ENCODE results near the gene FAM120AOS.

FAM120AOS gene

GRCh38 chr9:93415176-93415690 lies 38.1 kb downstream of the FAM120AOS start:
- no peak for TF ChIP-seq CTCF (IDR thresholded peaks at IDR 0.05; ENCODE audit: low read depth, low read length, missing control alignments)
- no peak for DNase-seq (ENCODE audit: low read depth)
- H3K4me3 ChIP-seq (ENCODE audit: low read depth, low read length): no peak overlapping the region
- in situ Hi-C loops (cut with HindIII; ENCODE audit: low sequenced_read_pairs): no loop called here

DNA sequence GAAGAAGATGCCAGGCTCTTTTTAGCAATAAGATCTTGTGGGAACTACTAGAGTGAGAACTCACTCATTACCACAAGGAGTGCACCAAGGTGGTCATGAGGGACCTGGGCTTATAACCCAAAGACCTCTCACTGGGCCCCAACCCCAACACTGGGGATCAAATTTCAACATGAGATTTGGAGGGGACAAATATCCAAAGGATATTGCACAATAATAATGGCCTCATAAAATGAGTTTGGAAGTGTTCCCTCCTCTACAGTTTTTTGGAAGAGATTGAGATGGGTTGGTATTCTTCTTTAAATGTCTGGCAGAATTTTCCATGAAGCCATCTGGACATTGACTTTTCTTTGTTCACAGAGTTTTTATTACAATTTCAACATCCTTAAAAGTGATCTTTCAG lies 39.9 kb downstream of the FAM120AOS start:
- H3K4me3 ChIP-seq (ENCODE audit: low read depth, low read length): no peak overlapping the region
- in situ Hi-C loops (cut with HindIII; ENCODE audit: low sequenced_read_pairs): no loop called here
- DNase-seq (ENCODE audit: low read depth): no peak
- no peak for TF ChIP-seq CTCF (IDR thresholded peaks at IDR 0.05; ENCODE audit: low read depth, low read length, missing control alignments)

GRCh38 chr9:93406371-93406770 lies 47.0 kb downstream of the FAM120AOS start:
- DNase-seq (ENCODE audit: low read depth): no peak
- no peak overlapping the region for H3K4me3 ChIP-seq (ENCODE audit: low read depth, low read length)
- in situ Hi-C loops (cut with HindIII; ENCODE audit: low sequenced_read_pairs): no loop called here
- TF ChIP-seq CTCF (IDR thresholded peaks at IDR 0.05; ENCODE audit: low read depth, low read length, missing control alignments): no peak

DNA sequence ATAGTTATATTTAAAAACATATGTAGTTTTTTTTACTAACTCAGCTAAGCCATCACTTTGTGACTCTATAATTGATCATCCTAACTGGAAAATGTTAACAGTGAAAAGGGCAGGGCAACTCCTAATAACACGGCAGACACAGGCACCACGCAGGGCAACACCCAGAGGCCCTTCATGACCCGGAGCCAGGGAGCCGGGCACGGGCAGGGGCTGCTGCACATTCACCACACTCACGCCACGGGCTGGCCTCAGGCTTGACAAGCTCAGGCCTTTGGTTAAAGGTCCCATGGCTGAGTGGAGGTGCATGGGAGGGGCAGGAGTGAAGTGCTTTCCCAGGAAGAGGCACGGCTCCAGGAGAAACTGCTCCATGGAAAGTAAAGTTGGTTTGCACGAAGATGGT lies 54.9 kb downstream of the FAM120AOS start:
- TF ChIP-seq CTCF (IDR thresholded peaks at IDR 0.05; ENCODE audit: low read depth, low read length, missing control alignments): no peak
- H3K4me3 ChIP-seq (ENCODE audit: low read depth, low read length): no peak overlapping the region
- in situ Hi-C loops (cut with HindIII; ENCODE audit: low sequenced_read_pairs): no loop called here
- DNase-seq (ENCODE audit: low read depth): no peak

GRCh38 chr9:93397661-93398373 lies 55.6 kb downstream of the FAM120AOS start:
- H3K4me3 ChIP-seq (ENCODE audit: low read depth, low read length): no peak overlapping the region
- in situ Hi-C loops (cut with HindIII; ENCODE audit: low sequenced_read_pairs): no loop called here
- DNase-seq (ENCODE audit: low read depth): no peak
- no peak for TF ChIP-seq CTCF (IDR thresholded peaks at IDR 0.05; ENCODE audit: low read depth, low read length, missing control alignments)

All from astrocyte of the cerebellum (primary cell).